Epithelial cell of esophagus (primary cell): ENCODE measurements around the gene TUBG2.
"Not testable (repeated sequence)": the region's sequence is repeated elsewhere in the genome, so short reads cannot be mapped to it uniquely, and the experiment has no call there.

Source experiments
- DNase-seq: peaks from one replicate; pipeline ENCODE4 v3.0.0; 2010; ENCODE audit warnings: low read depth
- H3K4me3 ChIP-seq: 2 replicates; pipeline ENCODE4 v1.5.1; 2011; ENCODE audit warnings: mild to moderate bottlenecking, low read length, control low read depth
- CTCF ChIP-seq: IDR thresholded peaks from 2 replicates; pipeline ENCODE4 v1.5.1; 2011; ENCODE audit warnings: low read depth, mild to moderate bottlenecking, low read length, control low read depth, inconsistent platforms; ENCODE audit not compliant: insufficient read depth; ENCODE audit errors: missing control alignments

Gene TUBG2

GRCh38 chr17:42660692-42661345 lies 1.7 kb downstream of the TUBG2 start:
- TF ChIP-seq CTCF, result no peak
- H3K4me3 ChIP-seq, result no peak overlapping the region
- DNase-seq, result peak; percentile 59

GRCh38 chr17:42665581-42666001 lies 6.5 kb downstream of the TUBG2 start:
- no peak overlapping the region for H3K4me3 ChIP-seq
- no peak for DNase-seq
- no peak for TF ChIP-seq CTCF

- not testable (repeated sequence) for DNase-seq, H3K4me3 ChIP-seq
Observed at GRCh38 chr17:42666126-42666525, 7.0 kb downstream of the TUBG2 start.

GRCh38 chr17:42667088-42667951 lies 8.2 kb downstream of the TUBG2 start:
- H3K4me3 ChIP-seq, result no peak overlapping the region
- TF ChIP-seq CTCF, result no peak
- DNase-seq, result peak; percentile 92

- no peak overlapping the region for H3K4me3 ChIP-seq
- TF ChIP-seq CTCF, result no peak
- no peak for DNase-seq
Observed at GRCh38 chr17:42669705-42669976, 10.6 kb downstream of the TUBG2 start.

GRCh38 chr17:42669977-42670788 lies 11.1 kb downstream of the TUBG2 start:
- no peak for DNase-seq
- no peak for TF ChIP-seq CTCF
- no peak overlapping the region for H3K4me3 ChIP-seq
